Sigmoid colon (tissue), 7 donors: ENCODE measurements around the gene TTLL11. TPM values are rescaled to one million over a fixed set of nuclear protein-coding genes. Genes with fewer than 3 reads are reported as not detected.
"Not testable (repeated sequence)": the region's sequence is repeated elsewhere in the genome, so short reads cannot be mapped to it uniquely, and the experiment has no call there.

Experiments
- DNase-seq: peaks from one replicate; pipeline ENCODE4 v3.0.0-alpha.2; 2019
- H3K27ac ChIP-seq, 4 donors: fragments of 200-600 bp; sonication (generic); one replicate each; pipeline ENCODE4 v1.5.1; 2016 to 2019; ENCODE audit warnings: mild to moderate bottlenecking in 1 of 4
- H3K27me3 ChIP-seq, 3 donors: fragments of 200-600 bp; sonication (generic); one replicate each; pipeline ENCODE4 v1.5.1; 2019; ENCODE audit warnings: mild to moderate bottlenecking in 1 of 3
- H3K36me3 ChIP-seq, 4 donors: fragments of 200-600 bp; sonication (generic); one replicate each; pipeline ENCODE4 v1.5.1; 2016 to 2019
- H3K4me1 ChIP-seq, 4 donors: fragments of 200-600 bp; sonication (generic); one replicate each; pipeline ENCODE4 v1.5.1; 2017 to 2019
- H3K4me3 ChIP-seq, 4 donors: fragments of 200-600 bp; sonication (generic); one replicate each; pipeline ENCODE4 v1.5.1; 2017 to 2019; ENCODE audit warnings: mild to moderate bottlenecking in 2 of 4, moderate library complexity in 1 of 4
- H3K9me3 ChIP-seq, 4 donors: fragments of 200-600 bp in 3 of 4; sonication (generic) in 3 of 4; one replicate each; pipeline versions ENCODE4 v1.5.1 to v1.6.1; 2013 to 2019
- EP300 ChIP-seq, 4 donors: sonication (generic); formaldehyde crosslinking; IDR thresholded peaks; one replicate each; pipeline ENCODE4 v1.6.1; 2017; ENCODE audit warnings: antibody characterized with exemption in 4 of 4
- POLR2A ChIP-seq, 2 donors: fragments of 450-650 bp; IDR thresholded peaks; one replicate each; pipeline ENCODE4 v1.6.1; 2016; ENCODE audit warnings: antibody characterized with exemption in 2 of 2, mild to moderate bottlenecking in 2 of 2, moderate library complexity in 2 of 2
- POLR2AphosphoS5 ChIP-seq, 4 donors: sonication (generic); formaldehyde crosslinking; IDR thresholded peaks; one replicate each; pipeline ENCODE4 v1.6.1; 2017; ENCODE audit warnings: antibody characterized with exemption in 4 of 4
- WGBS, 2 donors: extraction: QIAGEN DNeasy Blood & Tissue Kit; methylation state at CpG; one replicate each; pipeline ENCODE4 v1.1.7; 2013; 5-methylcytosine and 5-hydroxymethylcytosine counted together
- intact Hi-C: fragments of 100-400 bp; cut with DNase I; formaldehyde crosslinking; loops from one replicate; pipeline ENCODE4 v1.15.1; 2023
- polyA plus RNA-seq, 3 donors: library from polyadenylated mRNA; stranded (reverse); fragments of 200-250 nt; gene quantifications; one replicate each; pipeline ENCODE4 v1.2.3, GENCODE V29; 2013
- total RNA-seq, 4 donors: library from RNA; depleted of rRNA; stranded (reverse); fragments of >200 nt; gene quantifications; one replicate each; pipeline ENCODE4 v1.1.0, GENCODE V29; 2016
- TF ChIP-seq, protein P1 (sequence below), 4 experiments: fragments of 450-650 bp in 3 of 4; fragments of 200-600 bp in 1 of 4; IDR thresholded peaks; one replicate each; pipeline ENCODE4 v1.5.1; 2016 to 2019; ENCODE audit warnings: antibody characterized with exemption in 4 of 4, mild to moderate bottlenecking in 3 of 4, moderate library complexity in 2 of 4
- donor health status: healthy with polysubstance abuse.
- donor health status: Bipolar disorder and iron deficiency.
- donor health status: healthy.

Gene TTLL11
- total and polyA plus RNA-seq, 7 donors = 4.2 to 40.7 (median 27.6) TPM

DNA sequence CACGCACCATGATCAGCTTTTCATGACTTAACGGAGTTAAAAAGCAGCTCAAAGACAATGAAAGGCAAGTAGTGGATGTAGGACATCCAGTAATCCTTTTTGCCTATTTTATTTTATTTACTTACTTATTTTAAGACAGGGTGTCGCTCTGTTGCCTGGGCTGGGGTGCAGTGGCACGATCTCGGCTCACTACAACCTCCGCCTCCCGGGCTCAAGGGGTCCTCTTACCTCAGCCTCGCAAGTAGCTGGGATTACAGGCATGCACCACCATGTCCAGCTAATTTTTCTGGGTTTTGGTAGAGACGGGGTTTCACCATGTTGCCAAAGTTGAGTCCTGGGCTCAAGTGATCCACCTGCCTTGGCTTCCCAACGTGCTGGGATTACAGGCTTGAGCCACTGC is 292.7 kb downstream of the TTLL11 start:
- intact Hi-C loops = no loop called here

DNA sequence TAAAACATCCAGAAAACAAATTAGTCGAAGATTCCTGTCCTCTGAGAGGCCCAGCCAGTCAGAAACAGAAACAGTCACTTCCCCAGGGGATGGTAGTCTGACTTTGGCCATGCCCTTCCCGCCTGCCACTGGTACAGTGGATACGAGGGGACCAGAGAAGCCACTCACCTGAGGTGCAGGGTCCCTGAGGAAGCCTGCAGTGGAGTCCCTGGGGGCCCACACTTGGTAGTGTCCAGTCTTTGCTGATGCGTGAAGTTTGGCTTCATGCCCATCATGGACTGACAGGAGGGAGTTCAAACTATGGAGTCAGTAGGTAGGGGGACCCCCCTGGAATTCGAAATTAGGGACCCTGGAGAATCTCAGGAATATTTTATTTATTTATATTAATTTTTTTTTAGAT is 294.2 kb downstream of the TTLL11 start:
- H3K27ac ChIP-seq = no peak overlapping the region
- no peaks in the 10 kb centered on the region for H3K9me3 ChIP-seq
- no peaks in the 10 kb centered on the region for H3K27me3 ChIP-seq
- H3K4me1 ChIP-seq = no peaks in the 10 kb centered on the region
- intact Hi-C loops = no loop called here
- TF ChIP-seq POLR2AphosphoS5 (IDR thresholded peaks at IDR 0.05) = no peak
- TF ChIP-seq, protein P1, sequence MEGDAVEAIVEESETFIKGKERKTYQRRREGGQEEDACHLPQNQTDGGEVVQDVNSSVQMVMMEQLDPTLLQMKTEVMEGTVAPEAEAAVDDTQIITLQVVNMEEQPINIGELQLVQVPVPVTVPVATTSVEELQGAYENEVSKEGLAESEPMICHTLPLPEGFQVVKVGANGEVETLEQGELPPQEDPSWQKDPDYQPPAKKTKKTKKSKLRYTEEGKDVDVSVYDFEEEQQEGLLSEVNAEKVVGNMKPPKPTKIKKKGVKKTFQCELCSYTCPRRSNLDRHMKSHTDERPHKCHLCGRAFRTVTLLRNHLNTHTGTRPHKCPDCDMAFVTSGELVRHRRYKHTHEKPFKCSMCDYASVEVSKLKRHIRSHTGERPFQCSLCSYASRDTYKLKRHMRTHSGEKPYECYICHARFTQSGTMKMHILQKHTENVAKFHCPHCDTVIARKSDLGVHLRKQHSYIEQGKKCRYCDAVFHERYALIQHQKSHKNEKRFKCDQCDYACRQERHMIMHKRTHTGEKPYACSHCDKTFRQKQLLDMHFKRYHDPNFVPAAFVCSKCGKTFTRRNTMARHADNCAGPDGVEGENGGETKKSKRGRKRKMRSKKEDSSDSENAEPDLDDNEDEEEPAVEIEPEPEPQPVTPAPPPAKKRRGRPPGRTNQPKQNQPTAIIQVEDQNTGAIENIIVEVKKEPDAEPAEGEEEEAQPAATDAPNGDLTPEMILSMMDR (IDR thresholded peaks at IDR 0.05) = no peak
- no peak for TF ChIP-seq EP300 (IDR thresholded peaks at IDR 0.05)
- no peak for TF ChIP-seq POLR2A (IDR thresholded peaks at IDR 0.05)
- no peak overlapping the region for H3K4me3 ChIP-seq
- DNase-seq = no peak
- WGBS, 2 donors = 72 to 80% methylated on average over 5 of the region's 5 CpGs
- H3K36me3 ChIP-seq = no peaks in the 10 kb centered on the region

More for the DNA sequence above, 292.7 kb downstream of the TTLL11 start:
- TF ChIP-seq POLR2AphosphoS5 (IDR thresholded peaks at IDR 0.05) = no peak
- TF ChIP-seq, protein P1 (IDR thresholded peaks at IDR 0.05) = no peak
- TF ChIP-seq EP300 (IDR thresholded peaks at IDR 0.05) = no peak
- no peak for TF ChIP-seq POLR2A (IDR thresholded peaks at IDR 0.05)
- Histone ChIP-seq H3K27ac (no peak overlapping the region), H3K9me3 (peaks cover 0 to 5% (median 0%) of the 10 kb centered on the region in 4 donors), H3K4me3 (no peak overlapping the region), H3K27me3 (no peaks in the 10 kb centered on the region), H3K4me1 (no peaks in the 10 kb centered on the region), H3K36me3 (no peaks in the 10 kb centered on the region)
- no peak for DNase-seq
- 79 to 88% methylated on average over 10 of the region's 10 CpGs for WGBS, 2 donors

DNA sequence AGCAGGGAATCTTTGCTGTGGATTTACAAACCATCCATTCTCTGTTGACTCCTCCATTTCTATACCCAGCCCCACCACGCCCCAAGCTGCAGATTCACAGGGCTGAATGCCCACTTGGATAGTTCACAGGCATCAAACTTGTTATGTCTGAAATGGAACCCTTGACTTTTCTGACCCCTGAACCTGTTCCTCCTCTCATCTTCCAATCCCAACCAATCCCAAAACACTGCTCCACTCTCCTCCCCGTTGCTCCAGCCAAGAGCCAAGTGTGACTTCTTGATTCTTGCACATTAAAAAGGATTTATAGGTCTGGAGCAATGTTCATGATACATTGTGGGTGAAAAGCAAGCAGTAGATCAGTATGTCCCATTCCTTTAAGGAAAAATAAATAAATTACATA is 296.0 kb downstream of the TTLL11 start:
- TF ChIP-seq POLR2AphosphoS5 (IDR thresholded peaks at IDR 0.05) (no peak), POLR2A (IDR thresholded peaks at IDR 0.05) (no peak), EP300 (IDR thresholded peaks at IDR 0.05) (no peak)
- TF ChIP-seq, protein P1 (IDR thresholded peaks at IDR 0.05) = no peak
- intact Hi-C loops = no loop called here

DNA sequence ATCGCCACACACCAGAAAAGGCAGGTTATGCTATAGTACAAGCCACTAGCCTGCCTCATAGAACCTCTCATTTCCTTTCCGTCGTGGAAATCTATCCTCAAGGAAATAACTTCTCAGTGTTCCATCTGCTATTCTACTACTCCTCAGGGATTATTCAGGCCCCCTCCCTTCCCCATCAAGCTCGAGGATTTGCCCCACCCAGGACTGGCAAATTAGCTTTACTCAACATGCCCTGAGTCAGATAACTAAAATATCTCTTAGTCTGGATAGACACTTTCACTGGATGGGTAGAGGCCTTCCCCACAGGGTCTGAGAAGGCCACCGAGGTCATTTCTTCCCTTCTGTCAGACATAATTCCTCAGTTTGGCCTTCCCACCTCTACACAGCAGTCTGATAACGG is 298.8 kb downstream of the TTLL11 start:
- DNase-seq, intact Hi-C loops, H3K4me1 ChIP-seq, H3K36me3 ChIP-seq, H3K4me3 ChIP-seq, H3K9me3 ChIP-seq, H3K27me3 ChIP-seq, H3K27ac ChIP-seq: not testable (repeated sequence)
- 80 to 84% methylated on average over 6 of the region's 6 CpGs for WGBS, 2 donors

More for the DNA sequence above, 296.0 kb downstream of the TTLL11 start:
- WGBS, 2 donors = 68 to 72% methylated on average over 2 of the region's 2 CpGs
- Histone ChIP-seq H3K9me3 (no peaks in the 10 kb centered on the region), H3K36me3 (no peaks in the 10 kb centered on the region), H3K27me3 (no peaks in the 10 kb centered on the region), H3K27ac (no peak overlapping the region), H3K4me3 (no peak overlapping the region), H3K4me1 (no peaks in the 10 kb centered on the region)
- DNase-seq = no peak

DNA sequence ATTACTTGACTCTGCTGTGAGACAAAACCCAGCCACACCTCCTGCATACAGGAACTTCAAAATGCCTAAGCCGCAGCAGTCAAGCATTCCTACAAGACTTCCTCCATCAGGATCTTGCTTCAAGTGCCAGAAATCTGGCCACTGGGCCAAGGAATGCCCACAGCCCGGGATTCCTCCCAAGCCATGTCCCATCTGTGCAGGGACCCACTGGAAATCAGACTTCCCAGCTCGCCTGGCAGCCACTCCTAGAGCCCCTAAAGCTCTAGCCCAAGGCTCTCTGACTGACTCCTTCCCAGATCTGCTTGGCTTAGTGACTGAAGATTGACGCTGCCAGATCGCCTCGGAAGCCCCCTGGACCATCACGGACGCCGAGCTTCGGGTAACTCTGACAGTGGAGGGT is 300.6 kb downstream of the TTLL11 start:
- H3K36me3 ChIP-seq, H3K27me3 ChIP-seq, intact Hi-C loops, H3K9me3 ChIP-seq, DNase-seq, H3K4me3 ChIP-seq, H3K27ac ChIP-seq, H3K4me1 ChIP-seq: not testable (repeated sequence)
- WGBS, 2 donors = 92 to 96% methylated on average over 10 of the region's 10 CpGs

DNA sequence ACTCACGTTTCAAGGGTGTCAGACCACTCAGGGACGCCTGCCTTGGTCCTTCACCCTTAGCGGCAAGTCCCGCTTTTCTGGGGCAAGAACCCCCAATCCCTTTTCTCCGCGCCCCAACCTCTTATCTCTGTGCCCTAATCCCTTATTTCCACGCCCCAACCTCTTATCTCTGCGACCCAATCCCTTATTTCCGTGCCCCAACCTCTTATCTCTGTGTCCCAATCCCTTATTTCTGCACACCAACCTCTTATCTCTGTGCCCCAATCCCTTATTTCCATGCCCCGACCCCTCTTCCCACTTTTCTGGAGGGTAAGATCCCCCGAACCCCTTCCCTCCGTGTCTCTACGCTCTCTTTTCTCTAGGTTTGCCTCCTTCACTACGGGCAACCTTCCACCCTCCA is 302.3 kb downstream of the TTLL11 start:
- TF ChIP-seq POLR2AphosphoS5 (IDR thresholded peaks at IDR 0.05) = no peak
- DNase-seq = no peak
- Histone ChIP-seq H3K27me3 (no peaks in the 10 kb centered on the region), H3K36me3 (peaks cover 0 to 5% (median 0%) of the 10 kb centered on the region in 4 donors), H3K9me3 (no peaks in the 10 kb centered on the region), H3K27ac (no peak overlapping the region), H3K4me1 (no peaks in the 10 kb centered on the region), H3K4me3 (no peak overlapping the region)
- 72 to 73% methylated on average over 9 of the region's 14 CpGs for WGBS, 2 donors
- intact Hi-C loops = no loop called here
